Putamen (tissue), 1 donor: ENCODE measurements around the gene GPR137.
"Not testable (repeated sequence)": the region's sequence is repeated elsewhere in the genome, so short reads cannot be mapped to it uniquely, and the experiment has no call there.

Source experiments
- DNase-seq: peaks from one replicate; pipeline ENCODE4 v3.0.0-alpha.2; 2016; ENCODE audit warnings: low spot score

Gene GPR137

GRCh38 chr11:64318766-64319761 lies 33.4 kb downstream of the GPR137 start:
- no peak for DNase-seq

- no peak for DNase-seq
Measured at GRCh38 chr11:64320556-64320955, 34.9 kb downstream of the GPR137 start.

GRCh38 chr11:64321026-64321425 lies 35.4 kb downstream of the GPR137 start:
- no peak for DNase-seq

GRCh38 chr11:64321533-64321932 lies 35.9 kb downstream of the GPR137 start:
- no peak for DNase-seq

DNA sequence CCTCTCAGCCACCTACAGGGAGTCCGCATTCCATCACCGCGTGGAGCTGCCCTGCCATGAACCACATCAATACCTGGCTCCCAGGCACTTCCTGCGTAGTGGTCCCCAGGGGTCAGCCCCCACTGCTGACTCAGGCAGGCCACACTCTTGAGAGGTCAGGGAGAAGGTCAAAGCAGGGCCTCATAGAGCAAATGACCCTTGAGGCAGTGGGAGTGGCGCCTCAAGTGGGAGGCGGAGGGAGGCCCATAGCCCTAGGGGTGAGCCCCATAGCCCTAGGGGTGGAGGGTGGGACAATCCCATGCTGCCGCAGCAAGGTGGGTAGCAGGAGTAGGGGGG lies 37.2 kb downstream of the GPR137 start:
- no peak for DNase-seq

GRCh38 chr11:64323373-64323772 lies 37.7 kb downstream of the GPR137 start:
- no peak for DNase-seq

GRCh38 chr11:64323984-64324383 lies 38.3 kb downstream of the GPR137 start:
- not testable (repeated sequence) for DNase-seq

DNA sequence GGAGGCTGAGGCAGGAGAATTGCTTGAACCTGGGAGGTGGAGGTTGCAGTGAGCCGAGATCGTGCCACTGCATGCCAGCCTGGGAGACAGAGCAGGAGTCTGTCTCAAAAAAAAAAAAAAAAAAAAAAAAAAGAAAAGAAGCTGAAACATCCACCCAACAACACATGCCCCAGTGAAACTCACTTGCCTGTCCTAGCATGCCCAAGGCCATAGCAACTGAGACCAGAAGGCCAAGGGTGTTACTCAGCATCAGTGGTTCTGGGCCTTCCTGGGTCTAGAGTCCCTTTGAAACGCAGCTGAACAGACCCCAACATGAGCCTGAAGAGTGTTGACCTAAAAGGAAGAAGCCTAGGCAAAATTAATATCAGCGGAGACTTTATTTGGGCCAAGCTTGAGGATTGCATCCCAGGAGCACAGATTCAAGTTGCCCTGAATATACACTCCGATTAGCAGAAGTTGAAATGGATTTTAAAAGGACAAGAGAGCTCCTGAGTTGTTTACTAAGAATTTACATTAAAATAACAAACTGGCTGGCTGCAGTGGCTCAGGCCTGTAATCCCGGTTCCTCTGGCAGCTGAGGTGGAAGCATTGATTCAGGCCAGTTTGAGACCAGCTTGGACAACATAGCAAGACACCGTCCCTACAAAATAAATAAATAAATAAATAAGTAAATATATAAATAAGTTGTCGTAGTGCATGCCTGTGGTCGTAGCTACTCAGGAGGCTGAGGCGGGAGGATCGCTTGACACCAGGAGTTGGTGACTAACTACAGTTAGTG lies 39.2 kb downstream of the GPR137 start:
- no peak for DNase-seq

- no peak for DNase-seq
Measured at GRCh38 chr11:64327375-64327774, 41.7 kb downstream of the GPR137 start.

DNA sequence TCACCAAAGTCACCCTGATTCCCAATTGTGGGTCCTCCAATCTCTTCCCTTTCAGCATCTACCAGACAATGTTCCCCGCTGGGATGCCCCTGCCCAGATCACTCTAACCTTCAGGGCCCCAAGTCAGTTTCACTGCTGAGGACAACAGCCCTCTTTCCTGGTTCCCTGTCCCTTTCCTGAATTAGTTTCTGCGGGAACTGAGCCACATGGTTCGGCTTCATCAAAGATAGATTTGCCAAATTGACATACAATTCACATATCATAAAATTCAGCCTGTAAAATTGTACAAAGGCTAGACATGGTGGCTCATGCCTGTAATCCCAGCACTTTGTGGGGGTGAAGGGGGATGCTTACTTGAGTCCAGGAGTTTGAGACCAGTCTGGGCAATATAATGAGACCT lies 42.3 kb downstream of the GPR137 start:
- no peak for DNase-seq

DNA sequence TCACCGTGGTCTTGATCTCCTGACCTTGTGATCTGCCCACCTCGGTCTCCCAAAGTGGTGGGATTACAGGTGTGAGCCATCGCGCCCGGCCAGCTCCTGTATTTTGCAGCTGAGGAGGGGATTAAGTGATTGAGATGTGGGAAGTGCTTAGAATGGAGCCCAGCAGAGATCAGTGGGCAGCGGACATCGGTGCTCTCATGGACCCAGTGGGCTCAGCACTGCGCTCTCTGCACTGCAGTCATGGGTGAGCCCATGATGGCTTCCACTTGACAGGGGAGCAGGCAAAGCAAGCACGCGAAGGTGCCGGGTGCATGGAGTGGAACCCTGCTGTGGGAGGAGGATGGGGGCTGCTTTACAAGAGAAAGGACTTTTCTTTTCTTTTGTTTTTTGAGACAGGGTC lies 45.2 kb downstream of the GPR137 start:
- no peak for DNase-seq

DNA sequence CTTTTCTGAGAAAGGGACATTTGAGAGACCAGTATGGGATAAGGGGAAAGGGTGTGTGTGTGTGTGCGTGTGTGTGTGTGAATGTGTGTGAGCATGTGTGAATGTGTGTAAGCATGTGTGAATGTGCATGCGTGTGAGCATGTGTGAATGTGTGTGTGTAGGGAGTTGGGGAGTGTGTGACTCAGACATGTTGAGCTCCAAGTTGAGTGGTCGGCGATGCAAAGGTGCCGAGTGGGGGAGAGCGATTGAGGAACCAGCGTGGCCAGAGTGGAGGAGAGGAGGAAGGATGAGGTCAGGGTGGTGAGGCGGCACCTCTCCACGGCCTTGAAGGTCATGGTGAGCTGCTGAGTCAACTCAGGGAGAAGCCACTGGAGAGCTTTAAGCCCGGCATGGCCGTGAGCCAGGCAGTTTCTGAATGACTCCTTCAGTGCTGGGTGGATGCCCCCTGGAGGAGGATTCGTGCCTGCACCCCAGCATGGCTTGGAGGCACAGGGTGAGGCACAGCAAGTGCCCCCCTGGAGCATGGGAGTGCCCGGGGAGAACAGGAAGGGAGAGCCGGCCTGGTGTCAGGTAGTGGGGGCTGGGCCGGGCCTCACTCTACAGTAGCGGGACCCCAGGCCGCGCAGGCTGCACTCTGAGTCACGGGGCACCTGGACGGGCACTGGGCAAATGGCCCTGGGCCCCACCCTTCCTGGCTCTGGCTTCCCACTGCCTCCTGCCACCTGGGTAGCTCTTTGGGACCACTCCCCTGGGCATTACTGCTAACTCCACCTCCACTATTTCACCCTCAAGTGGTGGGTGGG lies 46.1 kb downstream of the GPR137 start:
- no peak for DNase-seq

- DNase-seq: no peak
Measured at GRCh38 chr11:64333556-64333955, 47.9 kb downstream of the GPR137 start.

GRCh38 chr11:64334764-64335735 lies 49.4 kb downstream of the GPR137 start:
- no peak for DNase-seq

GRCh38 chr11:64337538-64338249 lies 52.0 kb downstream of the GPR137 start:
- no peak for DNase-seq

GRCh38 chr11:64338716-64339115 lies 53.1 kb downstream of the GPR137 start:
- no peak for DNase-seq
